GM23338 (cell line): Measurements from ENCODE around the gene AQP12B. TPM values are rescaled to one million over a fixed set of nuclear protein-coding genes. Genes with fewer than 3 reads are reported as not detected.
A peak's percentile ranks its signal among the peaks of the same experiment; 100 is the strongest.

Source experiments
- ATAC-seq: fragments of 200-7000 bp; cut with Tn5 transposase; 3 replicates; pipeline ENCODE4 v1.9.1; 2020
- DNase-seq: peaks from one replicate; pipeline ENCODE4 v3.0.0-alpha.2; 2015; ENCODE audit warnings: low spot score
- H2AFZ ChIP-seq: fragments of 200-600 bp; sonication (generic); 2 replicates; pipeline ENCODE4 v1.8.0; 2016; ENCODE audit warnings: antibody characterized with exemption, mild to moderate bottlenecking, moderate library complexity
- H3F3A ChIP-seq: fragments of 200-600 bp; sonication (generic); replicated peaks from 2 replicates; pipeline ENCODE4 v1.8.0; 2017; ENCODE audit warnings: antibody characterized with exemption, mixed run types, low read depth
- H3K27ac ChIP-seq: fragments of 200-600 bp; sonication (generic); 2 replicates; pipeline ENCODE4 v1.6.1; 2016; ENCODE audit warnings: low read depth
- H3K27me3 ChIP-seq: fragments of 200-600 bp; sonication (generic); 2 replicates; pipeline ENCODE4 v1.8.0; 2016; ENCODE audit warnings: mild to moderate bottlenecking, mixed run types, moderate library complexity; ENCODE audit not compliant: insufficient read depth
- H3K36me3 ChIP-seq: fragments of 200-600 bp; sonication (generic); 2 replicates; pipeline ENCODE4 v1.8.0; 2016; ENCODE audit warnings: mild to moderate bottlenecking; ENCODE audit not compliant: insufficient read depth
- H3K4me1 ChIP-seq: fragments of 200-600 bp; sonication (generic); 2 replicates; pipeline ENCODE4 v1.8.0; 2016; ENCODE audit warnings: mild to moderate bottlenecking, moderate library complexity; ENCODE audit not compliant: insufficient read depth
- H3K4me2 ChIP-seq: fragments of 200-600 bp; sonication (generic); 2 replicates; pipeline ENCODE4 v1.7.1; 2017; ENCODE audit warnings: mixed run types
- H3K4me3 ChIP-seq: fragments of 200-600 bp; sonication (generic); 2 replicates; pipeline ENCODE4 v1.6.1; 2016; ENCODE audit warnings: mixed run types
- H3K79me2 ChIP-seq: fragments of 200-600 bp; sonication (generic); replicated peaks from 2 replicates; pipeline ENCODE4 v1.8.0; 2017; ENCODE audit warnings: mild to moderate bottlenecking; ENCODE audit not compliant: insufficient read depth
- H3K9me2 ChIP-seq: fragments of 200-600 bp; sonication (generic); 2 replicates; pipeline ENCODE4 v1.8.0; 2017; ENCODE audit not compliant: insufficient read depth
- H4K20me1 ChIP-seq: fragments of 200-600 bp; sonication (generic); replicated peaks from 2 replicates; pipeline ENCODE4 v1.8.0; 2017; ENCODE audit warnings: mild to moderate bottlenecking; ENCODE audit not compliant: insufficient read depth
- H3K27ac Mint-ChIP-seq: 2 replicates; pipeline ENCODE4 v1.8.0; 2020; ENCODE audit warnings: inconsistent platforms, mild to moderate bottlenecking, moderate library complexity, mixed read lengths
- H3K27me3 Mint-ChIP-seq: 3 replicates; pipeline ENCODE4 v1.8.0; 2022; ENCODE audit warnings: low read depth, mild to moderate bottlenecking, moderate library complexity, mixed read lengths, inconsistent platforms; ENCODE audit not compliant: insufficient read depth, poor library complexity
- H3K36me3 Mint-ChIP-seq: 3 replicates; pipeline ENCODE4 v1.8.0; 2021; ENCODE audit warnings: low read depth, mild to moderate bottlenecking, inconsistent platforms, moderate library complexity, mixed read lengths
- H3K4me1 Mint-ChIP-seq: 3 replicates; pipeline ENCODE4 v1.8.0; 2020; ENCODE audit warnings: mild to moderate bottlenecking, inconsistent platforms, mixed read lengths
- H3K4me3 Mint-ChIP-seq: 3 replicates; pipeline ENCODE4 v1.8.0; 2021; ENCODE audit warnings: moderate library complexity, mild to moderate bottlenecking, inconsistent platforms, mixed read lengths
- H3K9me3 Mint-ChIP-seq: 3 replicates; pipeline ENCODE4 v1.8.0; 2020; ENCODE audit warnings: moderate library complexity, mild to moderate bottlenecking, inconsistent platforms, mixed read lengths
- CREB1 ChIP-seq: fragments of 250-450 bp; sonication (Bioruptor Pico); IDR thresholded peaks from 2 replicates; pipeline ENCODE4 v1.5.0; 2020; ENCODE audit warnings: low read depth, mild to moderate bottlenecking, moderate library complexity
- EZH2phosphoT487 ChIP-seq: fragments of 200-600 bp; sonication (generic); IDR thresholded peaks from one replicate; pipeline ENCODE4 v1.8.1; 2018; ENCODE audit warnings: antibody characterized with exemption; ENCODE audit not compliant: unreplicated experiment
- JUNB ChIP-seq: IDR thresholded peaks from one replicate; pipeline ENCODE4 v1.6.1; 2016; ENCODE audit warnings: antibody characterized with exemption; ENCODE audit not compliant: unreplicated experiment
- NANOG ChIP-seq: IDR thresholded peaks from 2 replicates; pipeline ENCODE4 v1.6.1; 2016; ENCODE audit warnings: antibody characterized with exemption, borderline replicate concordance
- POLR2AphosphoS5 ChIP-seq: IDR thresholded peaks from 2 replicates; pipeline ENCODE4 v1.6.1; 2016; ENCODE audit warnings: antibody characterized with exemption, low read depth
- STAT1 ChIP-seq: IDR thresholded peaks from one replicate; pipeline ENCODE4 v1.6.1; 2016; ENCODE audit warnings: antibody characterized with exemption; ENCODE audit not compliant: unreplicated experiment
- ZNF114 ChIP-seq: fragments of 250-450 bp; sonication (Bioruptor Pico); IDR thresholded peaks from 2 replicates; pipeline ENCODE4 v1.5.0; 2020; ENCODE audit warnings: mild to moderate bottlenecking, moderate library complexity
- ZNF331 ChIP-seq: fragments of 250-450 bp; sonication (Bioruptor Pico); IDR thresholded peaks from 2 replicates; pipeline ENCODE4 v1.5.0; 2020; ENCODE audit warnings: low read depth, mild to moderate bottlenecking, moderate library complexity
- polyA plus RNA-seq: library from polyadenylated mRNA; unstranded; fragments of >200 nt; fragmentation: Nextera tagmentation; extraction: Ambion mirVana; gene quantifications from 2 replicates; pipeline ENCODE4 v1.2.1, GENCODE V29; 2016
- total RNA-seq: library from RNA; depleted of rRNA; stranded (reverse); fragments of >200 nt; shearing (Covaris generic); gene quantifications from 2 replicates; pipeline ENCODE4 v1.2.3, GENCODE V29; 2014
- TF ChIP-seq, protein P1 (sequence below): IDR thresholded peaks from 2 replicates; pipeline ENCODE4 v1.6.1; 2016; ENCODE audit warnings: antibody characterized with exemption
- TF ChIP-seq, protein P2 (sequence below), 2 experiments: fragments of 200-600 bp in 1 of 2; sonication (generic) in 1 of 2; conservative IDR thresholded peaks; 2 replicates each; pipeline versions ENCODE4 v1.5.1 to v1.6.1; 2016 to 2017; ENCODE audit warnings: antibody characterized with exemption in 2 of 2, low read depth in 2 of 2, mild to moderate bottlenecking in 2 of 2, moderate library complexity in 1 of 2
- TF ChIP-seq, protein P3 (sequence below): fragments of 250-450 bp; sonication (Bioruptor Pico); IDR thresholded peaks from 2 replicates; pipeline ENCODE4 v1.5.0; 2020; ENCODE audit warnings: mild to moderate bottlenecking, moderate library complexity

The AQP12B gene
- total and polyA plus RNA-seq, 2 experiments from 2014 or later: not detected

DNA sequence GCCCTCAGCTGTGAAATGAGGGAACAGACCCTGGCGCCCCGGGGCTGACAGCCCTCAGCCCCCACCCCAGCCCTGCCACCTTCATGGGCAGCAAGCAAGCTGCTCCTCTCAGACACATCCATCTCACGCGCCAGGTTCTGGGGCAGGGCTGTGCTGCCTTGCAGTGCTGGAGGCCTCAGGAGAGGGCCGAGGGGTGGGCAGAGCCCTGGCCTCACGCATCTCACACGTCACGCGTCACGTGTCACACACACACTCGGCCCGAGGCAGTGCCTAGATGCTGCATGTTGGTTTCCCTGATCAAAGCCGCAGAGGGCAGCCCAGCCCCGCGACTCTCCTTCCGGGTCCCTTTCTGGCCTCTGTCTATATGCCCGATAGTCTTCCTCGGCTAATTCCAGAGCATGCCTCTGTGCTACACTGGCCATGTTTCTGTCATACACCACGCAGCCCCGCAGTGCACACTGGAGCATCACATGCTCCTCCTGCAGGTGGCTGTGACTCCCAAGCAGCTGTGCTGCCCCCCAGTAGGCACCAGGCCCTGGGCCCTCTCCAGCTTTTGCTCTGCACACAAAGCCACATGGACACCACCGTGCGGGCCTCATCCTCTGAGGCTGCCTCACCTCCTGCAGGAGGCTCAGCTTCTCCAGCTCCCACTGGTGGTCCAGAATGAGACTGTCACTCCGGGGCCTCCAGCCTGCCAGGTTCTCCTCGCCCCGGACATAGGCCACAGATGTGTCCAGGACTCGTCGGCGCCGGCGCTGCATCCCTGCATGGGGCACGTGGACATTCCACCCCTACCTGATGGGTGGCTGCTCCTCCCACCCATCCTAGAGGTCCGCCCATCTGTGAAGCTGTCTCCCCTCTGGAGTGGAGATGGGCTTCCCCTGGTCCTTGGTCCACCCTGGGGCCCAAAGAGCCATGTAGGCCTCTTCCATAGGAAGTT lies 40.4 kb upstream of the AQP12B start:
- H3F3A ChIP-seq: no peaks in the 10 kb centered on the region
- peaks cover 12% of the 10 kb centered on the region; the same call in 1 of the 2 replicates for H3K36me3 ChIP-seq

DNA sequence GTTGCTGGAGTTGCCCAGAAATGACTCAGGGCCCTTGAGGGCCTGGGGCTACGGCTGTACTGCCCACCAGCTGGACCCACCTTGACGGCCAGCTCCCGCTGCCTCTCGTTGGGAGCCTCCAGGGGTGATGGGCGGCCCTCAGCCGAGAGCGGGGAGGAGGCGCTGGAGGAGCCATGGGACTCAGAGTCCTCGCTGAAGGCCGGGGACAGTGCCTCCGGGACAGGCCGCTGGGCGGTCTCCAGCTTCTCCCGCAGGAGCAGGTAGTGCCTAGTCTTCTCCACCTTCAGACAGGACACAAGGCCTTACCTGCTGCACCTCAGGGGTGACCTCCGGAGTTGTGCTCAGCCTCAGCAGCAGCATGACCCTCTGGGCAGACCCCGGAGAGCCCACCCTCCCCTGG lies 39.7 kb upstream of the AQP12B start:
- peaks cover 47% of the 10 kb centered on the region for H3K36me3 Mint-ChIP-seq
- H3K4me3 Mint-ChIP-seq: no peak overlapping the region
- H3K9me3 Mint-ChIP-seq: peaks cover 4% of the 10 kb centered on the region; the same call in 1 of the 3 replicates
- TF ChIP-seq, protein P1, sequence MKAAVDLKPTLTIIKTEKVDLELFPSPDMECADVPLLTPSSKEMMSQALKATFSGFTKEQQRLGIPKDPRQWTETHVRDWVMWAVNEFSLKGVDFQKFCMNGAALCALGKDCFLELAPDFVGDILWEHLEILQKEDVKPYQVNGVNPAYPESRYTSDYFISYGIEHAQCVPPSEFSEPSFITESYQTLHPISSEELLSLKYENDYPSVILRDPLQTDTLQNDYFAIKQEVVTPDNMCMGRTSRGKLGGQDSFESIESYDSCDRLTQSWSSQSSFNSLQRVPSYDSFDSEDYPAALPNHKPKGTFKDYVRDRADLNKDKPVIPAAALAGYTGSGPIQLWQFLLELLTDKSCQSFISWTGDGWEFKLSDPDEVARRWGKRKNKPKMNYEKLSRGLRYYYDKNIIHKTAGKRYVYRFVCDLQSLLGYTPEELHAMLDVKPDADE: no peak
- no peak for TF ChIP-seq ZNF114 (CRISPR knock-in tag)
- TF ChIP-seq, protein P2, sequence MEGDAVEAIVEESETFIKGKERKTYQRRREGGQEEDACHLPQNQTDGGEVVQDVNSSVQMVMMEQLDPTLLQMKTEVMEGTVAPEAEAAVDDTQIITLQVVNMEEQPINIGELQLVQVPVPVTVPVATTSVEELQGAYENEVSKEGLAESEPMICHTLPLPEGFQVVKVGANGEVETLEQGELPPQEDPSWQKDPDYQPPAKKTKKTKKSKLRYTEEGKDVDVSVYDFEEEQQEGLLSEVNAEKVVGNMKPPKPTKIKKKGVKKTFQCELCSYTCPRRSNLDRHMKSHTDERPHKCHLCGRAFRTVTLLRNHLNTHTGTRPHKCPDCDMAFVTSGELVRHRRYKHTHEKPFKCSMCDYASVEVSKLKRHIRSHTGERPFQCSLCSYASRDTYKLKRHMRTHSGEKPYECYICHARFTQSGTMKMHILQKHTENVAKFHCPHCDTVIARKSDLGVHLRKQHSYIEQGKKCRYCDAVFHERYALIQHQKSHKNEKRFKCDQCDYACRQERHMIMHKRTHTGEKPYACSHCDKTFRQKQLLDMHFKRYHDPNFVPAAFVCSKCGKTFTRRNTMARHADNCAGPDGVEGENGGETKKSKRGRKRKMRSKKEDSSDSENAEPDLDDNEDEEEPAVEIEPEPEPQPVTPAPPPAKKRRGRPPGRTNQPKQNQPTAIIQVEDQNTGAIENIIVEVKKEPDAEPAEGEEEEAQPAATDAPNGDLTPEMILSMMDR (conservative IDR thresholded peaks at IDR 0.05; ENCODE audit: low read depth in 2 of 2): no peak
- TF ChIP-seq EZH2phosphoT487: no peak
- TF ChIP-seq STAT1: no peak
- no peak for TF ChIP-seq CREB1 (CRISPR knock-in tag)
- TF ChIP-seq, protein P3, sequence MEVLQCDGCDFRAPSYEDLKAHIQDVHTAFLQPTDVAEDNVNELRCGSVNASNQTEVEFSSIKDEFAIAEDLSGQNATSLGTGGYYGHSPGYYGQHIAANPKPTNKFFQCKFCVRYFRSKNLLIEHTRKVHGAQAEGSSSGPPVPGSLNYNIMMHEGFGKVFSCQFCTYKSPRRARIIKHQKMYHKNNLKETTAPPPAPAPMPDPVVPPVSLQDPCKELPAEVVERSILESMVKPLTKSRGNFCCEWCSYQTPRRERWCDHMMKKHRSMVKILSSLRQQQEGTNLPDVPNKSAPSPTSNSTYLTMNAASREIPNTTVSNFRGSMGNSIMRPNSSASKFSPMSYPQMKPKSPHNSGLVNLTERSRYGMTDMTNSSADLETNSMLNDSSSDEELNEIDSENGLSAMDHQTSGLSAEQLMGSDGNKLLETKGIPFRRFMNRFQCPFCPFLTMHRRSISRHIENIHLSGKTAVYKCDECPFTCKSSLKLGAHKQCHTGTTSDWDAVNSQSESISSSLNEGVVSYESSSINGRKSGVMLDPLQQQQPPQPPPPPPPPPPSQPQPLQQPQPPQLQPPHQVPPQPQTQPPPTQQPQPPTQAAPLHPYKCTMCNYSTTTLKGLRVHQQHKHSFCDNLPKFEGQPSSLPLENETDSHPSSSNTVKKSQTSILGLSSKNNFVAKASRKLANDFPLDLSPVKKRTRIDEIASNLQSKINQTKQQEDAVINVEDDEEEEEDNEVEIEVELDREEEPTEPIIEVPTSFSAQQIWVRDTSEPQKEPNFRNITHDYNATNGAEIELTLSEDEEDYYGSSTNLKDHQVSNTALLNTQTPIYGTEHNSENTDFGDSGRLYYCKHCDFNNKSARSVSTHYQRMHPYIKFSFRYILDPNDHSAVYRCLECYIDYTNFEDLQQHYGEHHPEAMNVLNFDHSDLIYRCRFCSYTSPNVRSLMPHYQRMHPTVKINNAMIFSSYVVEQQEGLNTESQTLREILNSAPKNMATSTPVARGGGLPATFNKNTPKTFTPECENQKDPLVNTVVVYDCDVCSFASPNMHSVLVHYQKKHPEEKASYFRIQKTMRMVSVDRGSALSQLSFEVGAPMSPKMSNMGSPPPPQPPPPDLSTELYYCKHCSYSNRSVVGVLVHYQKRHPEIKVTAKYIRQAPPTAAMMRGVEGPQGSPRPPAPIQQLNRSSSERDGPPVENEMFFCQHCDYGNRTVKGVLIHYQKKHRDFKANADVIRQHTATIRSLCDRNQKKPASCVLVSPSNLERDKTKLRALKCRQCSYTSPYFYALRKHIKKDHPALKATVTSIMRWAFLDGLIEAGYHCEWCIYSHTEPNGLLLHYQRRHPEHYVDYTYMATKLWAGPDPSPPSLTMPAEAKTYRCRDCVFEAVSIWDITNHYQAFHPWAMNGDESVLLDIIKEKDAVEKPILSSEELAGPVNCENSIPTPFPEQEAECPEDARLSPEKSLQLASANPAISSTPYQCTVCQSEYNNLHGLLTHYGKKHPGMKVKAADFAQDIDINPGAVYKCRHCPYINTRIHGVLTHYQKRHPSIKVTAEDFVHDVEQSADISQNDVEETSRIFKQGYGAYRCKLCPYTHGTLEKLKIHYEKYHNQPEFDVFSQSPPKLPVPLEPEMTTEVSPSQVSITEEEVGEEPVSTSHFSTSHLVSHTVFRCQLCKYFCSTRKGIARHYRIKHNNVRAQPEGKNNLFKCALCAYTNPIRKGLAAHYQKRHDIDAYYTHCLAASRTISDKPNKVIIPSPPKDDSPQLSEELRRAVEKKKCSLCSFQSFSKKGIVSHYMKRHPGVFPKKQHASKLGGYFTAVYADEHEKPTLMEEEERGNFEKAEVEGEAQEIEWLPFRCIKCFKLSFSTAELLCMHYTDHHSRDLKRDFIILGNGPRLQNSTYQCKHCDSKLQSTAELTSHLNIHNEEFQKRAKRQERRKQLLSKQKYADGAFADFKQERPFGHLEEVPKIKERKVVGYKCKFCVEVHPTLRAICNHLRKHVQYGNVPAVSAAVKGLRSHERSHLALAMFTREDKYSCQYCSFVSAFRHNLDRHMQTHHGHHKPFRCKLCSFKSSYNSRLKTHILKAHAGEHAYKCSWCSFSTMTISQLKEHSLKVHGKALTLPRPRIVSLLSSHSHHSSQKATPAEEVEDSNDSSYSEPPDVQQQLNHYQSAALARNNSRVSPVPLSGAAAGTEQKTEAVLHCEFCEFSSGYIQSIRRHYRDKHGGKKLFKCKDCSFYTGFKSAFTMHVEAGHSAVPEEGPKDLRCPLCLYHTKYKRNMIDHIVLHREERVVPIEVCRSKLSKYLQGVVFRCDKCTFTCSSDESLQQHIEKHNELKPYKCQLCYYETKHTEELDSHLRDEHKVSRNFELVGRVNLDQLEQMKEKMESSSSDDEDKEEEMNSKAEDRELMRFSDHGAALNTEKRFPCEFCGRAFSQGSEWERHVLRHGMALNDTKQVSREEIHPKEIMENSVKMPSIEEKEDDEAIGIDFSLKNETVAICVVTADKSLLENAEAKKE (CRISPR knock-in tag): no peak
- no peak for TF ChIP-seq NANOG
- no peak for TF ChIP-seq JUNB

More for the DNA sequence above, 40.4 kb upstream of the AQP12B start:
- Mint-ChIP-seq H3K36me3 (peaks cover 46% of the 10 kb centered on the region), H3K27ac (no peak overlapping the region), H3K27me3 (peaks cover 27% of the 10 kb centered on the region), H3K4me3 (no peak overlapping the region), H3K9me3 (peaks cover 4% of the 10 kb centered on the region; the same call in 1 of the 3 replicates), H3K4me1 (no peaks in the 10 kb centered on the region; the same call in 2 of the 3 replicates)
- H3K79me2 ChIP-seq: no peaks in the 10 kb centered on the region
- no peaks in the 10 kb centered on the region for H3K9me2 ChIP-seq
- TF ChIP-seq ZNF331 (CRISPR knock-in tag): no peak
- 0 out of 2 replicates have a peak, but pooled peaks have one; percentile 3 for TF ChIP-seq POLR2AphosphoS5
- H3K4me1 ChIP-seq: no peaks in the 10 kb centered on the region
- H3K27ac ChIP-seq: no peak overlapping the region
- no peaks in the 10 kb centered on the region for H3K27me3 ChIP-seq
- no peaks in the 10 kb centered on the region; the same call in 1 of the 2 replicates for H4K20me1 ChIP-seq
- H2AFZ ChIP-seq: no peak overlapping the region
- no peak overlapping the region for H3K4me2 ChIP-seq
- H3K4me3 ChIP-seq: no peak overlapping the region
- ATAC-seq (no peak), DNase-seq (no peak)

More for the DNA sequence above, 39.7 kb upstream of the AQP12B start:
- Histone ChIP-seq H3K79me2 (no peaks in the 10 kb centered on the region), H3K4me1 (no peaks in the 10 kb centered on the region), H3K9me2 (no peaks in the 10 kb centered on the region), H3K27ac (no peak overlapping the region), H3K4me2 (no peak overlapping the region), H2AFZ (no peak overlapping the region), H3K4me3 (no peak overlapping the region), H3F3A (no peaks in the 10 kb centered on the region), H3K27me3 (no peaks in the 10 kb centered on the region), H3K36me3 (peaks cover 12% of the 10 kb centered on the region; the same call in 1 of the 2 replicates), H4K20me1 (no peaks in the 10 kb centered on the region; the same call in 1 of the 2 replicates)
- Mint-ChIP-seq H3K27ac (no peak overlapping the region), H3K27me3 (peaks cover 29% of the 10 kb centered on the region), H3K4me1 (no peaks in the 10 kb centered on the region; the same call in 2 of the 3 replicates)
- DNase-seq: no peak
- no peak for ATAC-seq
